HFF-Myc (cell line): Measurements from ENCODE around the gene TRMT10C.

Experiments
- DNase-seq: peaks from one replicate; pipeline ENCODE4 v3.0.0-alpha.2; 2011; ENCODE audit warnings: low read depth; ENCODE audit errors: extremely low read depth
- H3K4me3 ChIP-seq: replicated peaks from 2 replicates; pipeline ENCODE4 v1.5.1; 2011; ENCODE audit warnings: low read depth, mild to moderate bottlenecking, control low read depth, low read length
- TF ChIP-seq, protein P1 (sequence below): IDR thresholded peaks from 2 replicates; pipeline ENCODE4 v1.5.1; 2012; ENCODE audit warnings: mild to moderate bottlenecking, low read depth, low read length, control low read depth; ENCODE audit errors: missing control alignments

The TRMT10C gene

DNA sequence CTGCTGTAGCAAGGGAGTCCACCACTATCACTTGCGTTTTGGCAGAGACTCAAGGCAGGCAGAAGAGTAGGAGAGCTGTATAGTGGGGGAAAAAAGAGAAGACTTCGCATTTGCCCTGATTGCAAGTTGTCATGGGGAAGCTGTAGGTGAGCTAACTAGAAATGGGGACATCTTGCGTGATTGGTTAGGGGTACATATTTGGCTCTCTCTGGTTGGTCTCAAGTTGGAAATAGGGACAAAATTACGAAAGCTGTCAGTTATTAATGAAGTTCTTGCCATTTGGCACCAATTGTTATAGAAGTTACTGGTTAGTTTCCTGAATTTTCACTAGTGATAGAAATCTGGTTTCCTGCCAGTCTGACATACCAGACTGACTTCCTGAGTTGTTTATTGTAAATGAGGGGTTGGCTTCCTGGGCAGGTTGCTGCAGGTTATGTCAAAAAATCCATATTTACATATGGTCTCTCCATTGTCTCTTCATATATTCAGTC is 40.4 kb upstream of the TRMT10C start:
- TF ChIP-seq, protein P1, sequence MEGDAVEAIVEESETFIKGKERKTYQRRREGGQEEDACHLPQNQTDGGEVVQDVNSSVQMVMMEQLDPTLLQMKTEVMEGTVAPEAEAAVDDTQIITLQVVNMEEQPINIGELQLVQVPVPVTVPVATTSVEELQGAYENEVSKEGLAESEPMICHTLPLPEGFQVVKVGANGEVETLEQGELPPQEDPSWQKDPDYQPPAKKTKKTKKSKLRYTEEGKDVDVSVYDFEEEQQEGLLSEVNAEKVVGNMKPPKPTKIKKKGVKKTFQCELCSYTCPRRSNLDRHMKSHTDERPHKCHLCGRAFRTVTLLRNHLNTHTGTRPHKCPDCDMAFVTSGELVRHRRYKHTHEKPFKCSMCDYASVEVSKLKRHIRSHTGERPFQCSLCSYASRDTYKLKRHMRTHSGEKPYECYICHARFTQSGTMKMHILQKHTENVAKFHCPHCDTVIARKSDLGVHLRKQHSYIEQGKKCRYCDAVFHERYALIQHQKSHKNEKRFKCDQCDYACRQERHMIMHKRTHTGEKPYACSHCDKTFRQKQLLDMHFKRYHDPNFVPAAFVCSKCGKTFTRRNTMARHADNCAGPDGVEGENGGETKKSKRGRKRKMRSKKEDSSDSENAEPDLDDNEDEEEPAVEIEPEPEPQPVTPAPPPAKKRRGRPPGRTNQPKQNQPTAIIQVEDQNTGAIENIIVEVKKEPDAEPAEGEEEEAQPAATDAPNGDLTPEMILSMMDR, result no peak
- no peak overlapping the region for H3K4me3 ChIP-seq
- no peak for DNase-seq

DNA sequence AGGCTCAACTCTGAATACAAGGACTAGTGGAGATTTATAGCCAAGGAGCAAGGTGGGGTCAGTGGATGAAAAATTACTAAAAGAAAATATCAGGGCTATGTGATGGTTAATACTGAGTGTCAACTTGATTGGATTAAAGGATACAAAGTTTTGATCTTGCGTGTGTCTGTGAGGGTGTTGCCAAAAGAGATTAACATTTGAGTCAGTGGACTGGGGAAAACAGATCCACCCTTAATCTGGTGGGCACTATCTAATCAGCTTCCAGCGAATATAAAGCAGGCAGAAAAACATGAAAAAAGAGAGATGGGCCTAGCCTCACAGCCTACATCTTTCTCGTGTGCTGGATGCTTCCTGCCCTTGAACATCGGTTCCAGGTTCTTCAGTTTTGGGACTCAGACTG is 34.2 kb upstream of the TRMT10C start:
- TF ChIP-seq, protein P1, result no peak
- no peak for DNase-seq
- no peak overlapping the region for H3K4me3 ChIP-seq

DNA sequence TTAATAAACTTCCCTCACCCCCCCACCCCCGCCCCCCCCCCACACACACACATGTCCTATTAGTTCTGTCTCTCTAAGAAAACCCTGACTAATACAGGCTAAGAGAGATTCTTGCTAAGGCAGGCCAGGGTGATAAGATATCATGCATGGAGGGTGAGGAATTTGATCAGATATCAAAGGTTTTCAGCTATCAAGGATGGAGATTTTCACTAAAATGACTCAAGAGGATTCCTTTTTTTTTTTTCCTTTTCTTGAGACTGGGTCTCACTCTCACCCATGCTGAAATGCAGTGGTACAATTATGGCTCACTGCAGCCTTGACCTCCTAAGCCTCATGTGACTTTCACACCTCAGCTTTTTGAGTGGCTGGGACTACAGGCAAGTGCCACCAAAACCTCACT is 33.8 kb upstream of the TRMT10C start:
- no peak for DNase-seq
- H3K4me3 ChIP-seq, result no peak overlapping the region
- TF ChIP-seq, protein P1, result no peak

DNA sequence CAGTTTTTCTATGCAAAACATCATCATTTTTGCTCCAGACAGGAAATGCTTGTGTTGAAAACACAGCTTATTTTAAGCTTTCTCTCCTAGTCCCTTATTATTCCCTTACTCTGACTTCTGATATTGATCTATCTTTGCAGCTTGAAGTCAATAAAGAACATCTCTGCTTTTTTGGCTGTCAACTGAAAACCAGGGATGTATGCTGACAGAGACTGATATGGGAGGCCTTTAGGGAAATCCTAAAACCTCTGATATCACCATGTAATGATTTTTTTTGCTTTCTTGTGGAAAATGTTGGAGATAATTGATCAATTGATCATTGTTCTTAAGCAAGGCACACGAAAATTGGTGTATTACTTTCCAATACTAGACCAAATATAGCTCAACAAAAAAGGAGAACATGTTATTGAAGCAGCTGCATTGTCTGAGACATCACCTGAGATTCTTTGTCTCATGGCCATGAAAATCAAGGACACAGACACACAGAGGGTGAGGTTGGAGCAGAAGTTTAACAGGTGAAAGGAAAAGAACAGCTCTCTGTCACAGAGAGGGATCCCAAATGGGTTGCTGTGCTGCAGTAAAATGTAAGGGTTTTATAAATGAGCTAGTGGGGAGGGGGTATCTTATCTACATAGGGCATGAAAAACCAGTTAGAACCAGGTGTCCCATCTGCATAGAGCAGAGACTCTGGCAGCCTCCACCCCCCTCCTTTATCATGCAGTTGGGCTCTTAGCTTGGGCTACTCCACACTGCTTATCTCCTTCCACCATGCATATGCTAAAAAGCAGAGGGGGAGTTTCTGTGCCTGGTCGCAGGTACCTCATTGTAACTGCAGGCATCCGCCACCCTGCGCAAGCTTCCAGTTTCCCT is 31.6 kb upstream of the TRMT10C start:
- H3K4me3 ChIP-seq, result no peak overlapping the region
- TF ChIP-seq, protein P1, result no peak
- no peak for DNase-seq

DNA sequence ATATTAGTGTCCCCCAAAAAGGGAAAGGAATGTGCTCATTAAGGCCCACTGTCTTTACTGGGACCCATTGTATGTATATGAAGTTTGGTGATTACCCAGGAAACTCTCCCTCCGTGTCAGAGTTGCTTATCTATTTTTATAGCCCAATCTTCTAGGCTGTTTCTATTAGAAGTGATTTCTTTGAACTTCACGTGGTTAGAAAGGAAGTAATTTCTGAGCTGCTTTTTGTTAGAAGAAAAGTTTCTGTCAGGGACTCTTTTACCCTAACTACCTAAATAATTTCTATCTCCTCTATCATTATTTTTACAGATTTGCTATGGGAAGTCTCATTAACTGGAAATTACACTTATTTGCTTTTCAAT is 31.0 kb upstream of the TRMT10C start:
- no peak overlapping the region for H3K4me3 ChIP-seq
- DNase-seq, result no peak
- TF ChIP-seq, protein P1, result no peak

DNA sequence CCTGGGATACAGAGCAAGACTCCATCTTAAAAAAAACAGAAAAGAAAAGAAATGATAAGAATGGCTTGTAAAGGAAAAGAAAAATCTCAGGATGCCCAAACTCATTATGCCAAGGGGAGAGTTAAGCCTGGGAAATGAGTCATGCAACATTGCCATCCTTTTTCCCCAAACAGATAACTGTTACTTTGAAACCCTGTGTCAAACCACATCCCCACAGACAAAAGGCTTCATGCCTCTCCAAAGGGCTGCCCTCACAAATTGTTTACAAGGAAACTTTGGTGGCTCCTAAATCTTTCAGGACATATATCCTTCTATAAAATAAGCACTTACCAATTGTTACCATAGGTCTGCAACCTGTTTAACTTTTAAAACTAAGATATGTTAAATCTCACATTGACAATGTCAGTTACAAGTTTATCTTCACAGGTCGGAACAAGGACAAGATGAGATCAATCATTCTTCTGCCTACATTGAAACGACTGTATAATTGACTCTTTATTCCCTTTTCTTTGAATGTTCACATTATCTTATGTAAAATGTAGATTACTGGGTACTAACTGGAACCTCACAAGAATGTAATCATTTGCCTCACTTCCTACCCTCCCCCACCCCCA is 30.1 kb upstream of the TRMT10C start:
- H3K4me3 ChIP-seq, result no peak overlapping the region
- no peak for DNase-seq
- TF ChIP-seq, protein P1, result no peak
